ENCODE measurements around the gene STAG3.
A peak's percentile ranks its signal among the peaks of the same experiment; 100 is the strongest.
"Not testable (repeated sequence)": the region's sequence is repeated elsewhere in the genome, so short reads cannot be mapped to it uniquely, and the experiment has no call there.

STAG3 gene, protein sequence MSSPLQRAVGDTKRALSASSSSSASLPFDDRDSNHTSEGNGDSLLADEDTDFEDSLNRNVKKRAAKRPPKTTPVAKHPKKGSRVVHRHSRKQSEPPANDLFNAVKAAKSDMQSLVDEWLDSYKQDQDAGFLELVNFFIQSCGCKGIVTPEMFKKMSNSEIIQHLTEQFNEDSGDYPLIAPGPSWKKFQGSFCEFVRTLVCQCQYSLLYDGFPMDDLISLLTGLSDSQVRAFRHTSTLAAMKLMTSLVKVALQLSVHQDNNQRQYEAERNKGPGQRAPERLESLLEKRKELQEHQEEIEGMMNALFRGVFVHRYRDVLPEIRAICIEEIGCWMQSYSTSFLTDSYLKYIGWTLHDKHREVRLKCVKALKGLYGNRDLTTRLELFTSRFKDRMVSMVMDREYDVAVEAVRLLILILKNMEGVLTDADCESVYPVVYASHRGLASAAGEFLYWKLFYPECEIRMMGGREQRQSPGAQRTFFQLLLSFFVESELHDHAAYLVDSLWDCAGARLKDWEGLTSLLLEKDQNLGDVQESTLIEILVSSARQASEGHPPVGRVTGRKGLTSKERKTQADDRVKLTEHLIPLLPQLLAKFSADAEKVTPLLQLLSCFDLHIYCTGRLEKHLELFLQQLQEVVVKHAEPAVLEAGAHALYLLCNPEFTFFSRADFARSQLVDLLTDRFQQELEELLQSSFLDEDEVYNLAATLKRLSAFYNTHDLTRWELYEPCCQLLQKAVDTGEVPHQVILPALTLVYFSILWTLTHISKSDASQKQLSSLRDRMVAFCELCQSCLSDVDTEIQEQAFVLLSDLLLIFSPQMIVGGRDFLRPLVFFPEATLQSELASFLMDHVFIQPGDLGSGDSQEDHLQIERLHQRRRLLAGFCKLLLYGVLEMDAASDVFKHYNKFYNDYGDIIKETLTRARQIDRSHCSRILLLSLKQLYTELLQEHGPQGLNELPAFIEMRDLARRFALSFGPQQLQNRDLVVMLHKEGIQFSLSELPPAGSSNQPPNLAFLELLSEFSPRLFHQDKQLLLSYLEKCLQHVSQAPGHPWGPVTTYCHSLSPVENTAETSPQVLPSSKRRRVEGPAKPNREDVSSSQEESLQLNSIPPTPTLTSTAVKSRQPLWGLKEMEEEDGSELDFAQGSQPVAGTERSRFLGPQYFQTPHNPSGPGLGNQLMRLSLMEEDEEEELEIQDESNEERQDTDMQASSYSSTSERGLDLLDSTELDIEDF

DNA sequence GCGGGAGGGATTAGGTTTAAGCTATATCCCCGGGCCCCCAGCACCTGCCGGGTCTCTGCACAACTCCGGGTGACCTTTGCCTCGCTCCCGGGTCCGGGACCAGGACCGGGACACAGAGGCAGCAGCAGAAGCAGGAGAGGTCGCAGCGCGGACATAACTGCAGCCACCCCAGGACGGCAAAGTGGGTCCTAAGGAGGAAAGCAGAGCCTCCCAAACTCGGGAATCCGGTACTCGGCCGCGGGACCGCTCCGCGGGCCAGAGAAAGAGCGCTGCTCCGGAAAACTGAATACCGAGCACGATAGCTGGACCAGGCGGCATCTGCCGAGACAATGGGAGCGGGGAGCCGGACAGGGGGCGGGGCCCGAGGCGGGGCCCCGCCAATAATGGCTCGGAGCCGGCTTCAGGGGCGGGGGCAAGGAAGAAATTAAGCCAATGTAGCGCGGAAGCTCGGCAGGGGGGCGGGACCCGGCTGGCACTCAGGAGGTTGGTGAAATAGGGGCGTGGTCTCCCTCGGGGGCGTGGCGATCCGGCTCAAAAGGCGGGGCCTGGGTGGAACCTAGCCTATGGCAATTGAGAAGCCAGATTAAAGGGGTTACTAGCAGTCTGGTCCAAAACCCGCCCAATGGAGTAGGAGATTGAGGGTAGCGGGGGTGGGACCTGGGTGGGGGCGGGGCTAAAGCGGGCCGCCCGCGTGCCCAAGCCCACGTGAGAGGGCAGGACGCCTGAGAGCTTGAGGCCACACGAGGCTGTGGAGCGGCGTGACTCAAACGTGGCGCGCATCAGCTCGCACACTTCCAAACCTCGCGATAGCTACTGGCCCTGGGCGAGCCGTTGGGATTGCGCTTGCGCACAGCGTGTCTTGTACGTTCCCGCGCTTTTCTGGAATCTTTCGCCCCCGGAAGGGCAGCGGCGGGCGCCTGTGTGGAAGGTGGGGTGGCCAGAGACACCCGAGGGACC is at the start of gene STAG3, which contains the start of gene GPC2:
Gene STAG3 (plus strand): TSS at position 874 of the 957 bp plus-strand sequence. CDS start 2,639 bp downstream, outside the sequence.
Gene GPC2 (minus strand): TSS at position 337 of the 957 bp plus-strand sequence. CDS start 182 bp downstream, at position 155.
- DNase-seq (ENCODE audit: insufficient read length, low spot score) (peak; percentile 96), FAIRE-seq (no peak)
- peak; percentile 31; the same call in 1 of the 2 replicates for TF ChIP-seq POLR2A (IDR thresholded peaks at IDR 0.05; ENCODE audit: low read depth, low read length)

- no peak for FAIRE-seq
- DNase-seq (ENCODE audit: insufficient read length, low spot score): no peak
- TF ChIP-seq POLR2A (IDR thresholded peaks at IDR 0.05; ENCODE audit: low read depth, low read length): no peak
These were observed 49.1 kb upstream of the STAG3 start for GRCh38 chr7:100128637-100128963.

GRCh38 chr7:100130220-100130607 is 47.5 kb upstream of the STAG3 start:
- FAIRE-seq; DNase-seq (ENCODE audit: insufficient read length, low spot score): not testable (repeated sequence)

DNA sequence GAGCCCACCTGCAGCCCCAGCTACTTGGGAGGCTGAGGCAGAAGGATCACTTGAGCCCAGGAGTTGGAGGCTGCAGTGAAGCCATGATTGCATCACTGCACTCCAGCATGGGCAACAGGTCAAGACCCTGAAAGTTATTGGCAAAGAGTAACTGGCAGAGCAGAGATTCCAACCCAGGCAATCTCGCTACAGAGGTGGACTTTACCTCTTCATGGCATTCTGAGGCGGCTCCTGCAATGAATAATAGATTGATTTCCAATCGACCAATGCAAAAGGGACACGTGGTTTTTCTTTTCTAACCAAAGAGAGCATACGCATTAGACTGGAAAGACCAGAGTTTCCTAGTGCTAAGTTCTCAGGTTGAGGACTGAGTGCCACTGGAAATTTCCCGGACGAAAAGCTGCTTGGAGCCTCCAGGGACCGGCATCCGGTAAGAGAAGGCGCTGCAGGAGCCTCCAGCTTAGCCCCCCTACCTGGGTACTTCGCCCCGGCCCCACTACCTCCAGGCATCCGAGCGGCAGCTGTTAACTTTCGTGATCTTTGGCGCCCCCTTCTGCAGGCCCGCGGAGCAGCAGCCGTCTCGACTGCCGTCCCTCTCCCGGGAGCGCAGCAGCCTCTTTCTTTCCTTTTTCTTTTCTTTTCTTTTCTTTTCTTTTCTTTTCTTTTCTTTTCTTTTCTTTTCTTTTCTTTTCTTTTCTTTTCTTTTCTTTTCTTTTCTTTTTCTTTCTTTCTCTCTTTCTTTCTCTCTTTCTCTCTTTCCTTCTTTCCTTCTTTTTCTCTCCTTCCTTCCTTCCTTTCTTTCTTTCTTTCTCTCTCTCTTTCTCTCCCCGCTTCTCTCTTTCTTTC is 46.9 kb upstream of the STAG3 start:
- DNase-seq (ENCODE audit: insufficient read length, low spot score) (peak; percentile 72), FAIRE-seq (no peak)
- no peak for TF ChIP-seq POLR2A (IDR thresholded peaks at IDR 0.05; ENCODE audit: low read depth, low read length)

DNA sequence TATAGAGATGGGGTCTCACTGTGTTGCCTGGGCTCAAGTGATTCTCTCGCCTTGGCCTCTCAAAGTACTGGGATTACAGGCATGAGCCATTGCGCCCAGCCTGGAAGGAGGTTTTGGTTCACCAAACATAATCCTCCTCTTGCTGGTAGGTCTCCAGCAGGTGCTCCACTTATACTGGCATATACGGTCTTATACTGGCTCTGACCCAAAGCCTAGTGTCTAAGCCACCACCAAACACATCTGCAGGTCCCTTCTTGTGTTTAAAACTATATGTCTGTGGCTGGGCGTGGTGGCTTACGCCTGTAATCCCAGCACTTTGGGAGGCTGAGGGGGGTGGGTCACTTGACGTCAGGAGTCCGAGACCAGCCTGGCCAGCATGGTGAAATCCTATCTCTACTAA is 45.6 kb upstream of the STAG3 start:
- FAIRE-seq: no peak
- no peak for TF ChIP-seq POLR2A (IDR thresholded peaks at IDR 0.05; ENCODE audit: low read depth, low read length)
- no peak for DNase-seq (ENCODE audit: insufficient read length, low spot score)

GRCh38 chr7:100132697-100133151 is 45.0 kb upstream of the STAG3 start:
- FAIRE-seq (no peak), DNase-seq (ENCODE audit: insufficient read length, low spot score) (peak; percentile 66)
- TF ChIP-seq POLR2A (IDR thresholded peaks at IDR 0.05; ENCODE audit: low read depth, low read length): no peak

DNA sequence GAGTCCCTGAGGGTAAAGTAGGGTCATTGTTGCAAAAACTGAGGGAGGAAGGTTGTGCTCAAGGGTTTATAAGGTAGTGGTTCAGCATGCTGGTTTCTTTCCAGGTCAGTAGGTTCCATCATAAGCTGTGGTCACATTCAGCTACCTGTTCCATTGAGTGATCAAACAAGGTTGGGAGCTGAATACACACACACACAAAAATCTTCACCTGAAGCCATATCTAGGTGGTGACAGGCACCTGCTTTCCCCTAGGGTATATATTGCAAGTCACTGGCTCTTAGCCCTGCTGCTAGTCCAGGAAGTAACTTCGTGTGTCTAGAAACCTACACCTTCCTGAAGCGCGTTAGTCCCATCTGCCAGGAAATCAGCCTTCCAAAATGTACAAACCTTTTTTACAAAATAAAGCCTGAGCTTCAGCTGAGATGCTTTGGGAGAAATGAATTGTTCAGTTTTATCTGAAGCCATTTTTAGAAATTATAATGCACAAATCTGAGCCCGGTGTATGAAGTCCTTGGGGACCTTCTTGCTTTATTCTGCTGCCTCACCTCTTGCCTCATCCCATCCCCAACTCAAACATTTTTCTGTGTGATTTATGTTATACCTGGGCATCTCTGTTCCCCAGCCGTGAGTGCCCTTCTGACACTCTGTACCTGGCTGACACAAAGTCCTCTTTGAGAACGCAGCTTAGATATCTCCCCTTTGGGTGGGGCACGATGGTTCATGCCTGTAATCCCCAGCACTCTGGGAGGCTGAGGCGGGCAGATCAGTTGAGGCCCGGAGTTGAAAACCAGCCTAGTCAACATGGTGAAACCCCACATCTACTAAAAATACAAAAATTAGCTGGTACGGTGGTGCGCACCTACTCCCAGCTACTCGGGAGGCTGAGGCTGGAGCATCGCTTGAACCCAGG is 39.6 kb upstream of the STAG3 start:
- TF ChIP-seq POLR2A (IDR thresholded peaks at IDR 0.05; ENCODE audit: low read depth, low read length): no peak
- no peak for DNase-seq (ENCODE audit: insufficient read length, low spot score)
- no peak for FAIRE-seq

DNA sequence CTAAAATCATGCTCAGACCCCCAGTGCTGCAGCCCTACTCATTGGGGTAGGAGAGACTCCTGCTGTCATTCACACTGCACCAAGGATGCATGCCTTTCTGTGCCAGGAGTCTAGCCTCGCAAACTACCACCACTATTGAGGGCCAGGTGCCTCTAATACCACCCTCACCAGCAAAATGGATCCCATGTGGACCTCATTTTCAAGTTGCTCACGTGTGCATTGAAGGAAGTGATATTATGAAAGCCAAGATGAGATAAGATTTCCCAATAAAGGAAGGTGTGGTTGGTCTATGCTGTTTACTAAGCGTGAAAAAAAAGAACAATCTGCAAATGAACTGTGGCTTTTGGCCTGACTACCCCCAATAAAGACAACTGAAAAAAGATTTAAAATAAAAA is 36.2 kb upstream of the STAG3 start:
- DNase-seq (ENCODE audit: insufficient read length, low spot score): no peak
- no peak for TF ChIP-seq POLR2A (IDR thresholded peaks at IDR 0.05; ENCODE audit: low read depth, low read length)
- FAIRE-seq: no peak

- no peak for DNase-seq (ENCODE audit: insufficient read length, low spot score)
- no peak for FAIRE-seq
- TF ChIP-seq POLR2A (IDR thresholded peaks at IDR 0.05; ENCODE audit: low read depth, low read length): no peak
These were observed 35.3 kb upstream of the STAG3 start for GRCh38 chr7:100142461-100142860.

DNA sequence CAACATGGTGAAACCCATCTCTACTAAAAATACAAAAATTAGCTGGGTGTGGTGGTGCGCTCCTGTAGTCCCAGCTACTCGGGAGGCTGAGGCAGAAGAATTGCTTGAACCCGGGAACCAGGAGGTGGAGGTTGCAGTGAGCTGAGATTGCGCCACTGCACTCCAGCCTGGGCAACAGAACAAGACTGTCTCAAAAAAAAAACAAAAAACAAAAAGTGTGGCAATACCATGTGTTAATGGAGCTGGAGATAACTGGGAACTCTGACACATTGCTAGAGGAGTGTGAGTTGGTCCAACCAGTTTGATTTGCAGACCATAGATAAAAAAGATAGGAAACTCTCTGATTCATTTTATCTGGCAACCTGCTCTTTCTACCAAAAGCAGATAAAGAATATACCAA is 31.4 kb upstream of the STAG3 start:
- not testable (repeated sequence) for DNase-seq (ENCODE audit: insufficient read length, low spot score); FAIRE-seq

DNA sequence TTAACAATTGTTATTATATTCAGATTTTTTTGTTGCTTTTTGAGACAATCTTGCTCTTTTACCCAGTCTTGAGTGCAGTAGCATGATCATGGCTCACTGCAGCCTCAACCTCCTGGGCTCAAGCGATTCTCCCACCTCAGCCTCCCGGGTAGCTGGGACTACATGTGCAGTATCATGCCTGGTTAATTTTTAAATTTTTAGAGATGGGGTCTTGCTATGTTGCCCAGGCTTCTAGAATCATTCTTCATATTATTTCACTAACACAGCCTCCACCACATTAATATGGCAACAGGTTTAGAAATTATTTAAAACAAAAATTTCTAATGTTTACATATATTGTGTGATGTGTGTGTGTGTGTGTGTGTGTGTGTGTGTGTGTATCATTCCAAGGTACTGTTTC is 30.4 kb upstream of the STAG3 start:
- FAIRE-seq (no peak), DNase-seq (ENCODE audit: insufficient read length, low spot score) (no peak)
- TF ChIP-seq POLR2A (IDR thresholded peaks at IDR 0.05; ENCODE audit: low read depth, low read length): no peak
